Measurements from ENCODE around the gene ZNF273.
"Not testable (repeated sequence)": the region's sequence is repeated elsewhere in the genome, so short reads cannot be mapped to it uniquely, and the experiment has no call there.

Gene ZNF273

GRCh38 chr7:64891363-64892081 lies 11.6 kb upstream of the ZNF273 start:
- not testable (repeated sequence) for H3K36me3 Mint-ChIP-seq (ENCODE audit: low read depth); H3K4me3 Mint-ChIP-seq; H3K27ac Mint-ChIP-seq; H3K9me3 Mint-ChIP-seq
- peaks cover 34% of the 10 kb centered on the region for H3K27me3 Mint-ChIP-seq
- H3K4me1 Mint-ChIP-seq (ENCODE audit: low read depth), result peaks cover 15% of the 10 kb centered on the region

- Mint-ChIP-seq H3K4me1 (ENCODE audit: low read depth) (peaks cover 11% of the 10 kb centered on the region), H3K4me3 (no peak overlapping the region), H3K27ac (no peak overlapping the region), H3K36me3 (ENCODE audit: low read depth) (no peaks in the 10 kb centered on the region), H3K9me3 (no peaks in the 10 kb centered on the region), H3K27me3 (peaks cover 30% of the 10 kb centered on the region)
Measured at GRCh38 chr7:64892116-64892515, 11.0 kb upstream of the ZNF273 start.

- H3K36me3 Mint-ChIP-seq (ENCODE audit: low read depth), result no peaks in the 10 kb centered on the region
Measured at GRCh38 chr7:64892666-64893309, 10.3 kb upstream of the ZNF273 start.

GRCh38 chr7:64893401-64893800 lies 9.7 kb upstream of the ZNF273 start:
- H3K4me1 Mint-ChIP-seq (ENCODE audit: low read depth), result peaks cover 5% of the 10 kb centered on the region
- no peaks in the 10 kb centered on the region for H3K36me3 Mint-ChIP-seq (ENCODE audit: low read depth)
- no peaks in the 10 kb centered on the region for H3K9me3 Mint-ChIP-seq
- peaks cover 24% of the 10 kb centered on the region for H3K27me3 Mint-ChIP-seq
- H3K27ac Mint-ChIP-seq, result no peak overlapping the region
- no peak overlapping the region for H3K4me3 Mint-ChIP-seq

More at GRCh38 chr7:64892666-64893309, 10.3 kb upstream of the ZNF273 start:
- H3K4me3 Mint-ChIP-seq, result no peak overlapping the region
- no peak overlapping the region for H3K27ac Mint-ChIP-seq
- H3K4me1 Mint-ChIP-seq (ENCODE audit: low read depth), result peaks cover 11% of the 10 kb centered on the region
- peaks cover 30% of the 10 kb centered on the region for H3K27me3 Mint-ChIP-seq
- H3K9me3 Mint-ChIP-seq, result no peaks in the 10 kb centered on the region

GRCh38 chr7:64902461-64902805 lies 640 bp upstream of the ZNF273 start:
- H3K4me3 Mint-ChIP-seq, result peak overlapping the region; percentile 95
- peaks cover 46% of the 10 kb centered on the region for H3K4me1 Mint-ChIP-seq (ENCODE audit: low read depth)
- not testable (repeated sequence) for H3K9me3 Mint-ChIP-seq, H3K27me3 Mint-ChIP-seq
- H3K36me3 Mint-ChIP-seq (ENCODE audit: low read depth), result peaks cover 14% of the 10 kb centered on the region
- H3K27ac Mint-ChIP-seq, result peak overlapping the region; percentile 40

- Mint-ChIP-seq H3K36me3 (ENCODE audit: low read depth) (peaks cover 26% of the 10 kb centered on the region), H3K9me3 (no peaks in the 10 kb centered on the region), H3K4me3 (peak overlapping the region; percentile 95), H3K4me1 (ENCODE audit: low read depth) (peaks cover 61% of the 10 kb centered on the region), H3K27ac (peak overlapping the region; percentile 87), H3K27me3 (no peaks in the 10 kb centered on the region)
Measured at GRCh38 chr7:64904008-64904407, 935 bp downstream of the ZNF273 start.

- peaks cover 26% of the 10 kb centered on the region for H3K36me3 Mint-ChIP-seq (ENCODE audit: low read depth)
- H3K4me1 Mint-ChIP-seq (ENCODE audit: low read depth), result peaks cover 64% of the 10 kb centered on the region
- no peaks in the 10 kb centered on the region for H3K27me3 Mint-ChIP-seq
- no peaks in the 10 kb centered on the region for H3K9me3 Mint-ChIP-seq
- peak overlapping the region; percentile 24 for H3K4me3 Mint-ChIP-seq
- no peak overlapping the region for H3K27ac Mint-ChIP-seq
Measured at GRCh38 chr7:64905133-64905532, 2.1 kb downstream of the ZNF273 start.

- Mint-ChIP-seq H3K9me3 (no peaks in the 10 kb centered on the region), H3K4me3 (peak overlapping the region; percentile 24), H3K36me3 (ENCODE audit: low read depth) (peaks cover 26% of the 10 kb centered on the region), H3K27me3 (no peaks in the 10 kb centered on the region), H3K4me1 (ENCODE audit: low read depth) (peaks cover 67% of the 10 kb centered on the region), H3K27ac (no peak overlapping the region)
Measured at GRCh38 chr7:64905547-64905946, 2.5 kb downstream of the ZNF273 start.

GRCh38 chr7:64907641-64908326 lies 4.7 kb downstream of the ZNF273 start:
- Mint-ChIP-seq H3K4me1 (ENCODE audit: low read depth) (peaks cover 63% of the 10 kb centered on the region), H3K36me3 (ENCODE audit: low read depth) (peaks cover 36% of the 10 kb centered on the region), H3K27me3 (no peaks in the 10 kb centered on the region), H3K27ac (peak overlapping the region; percentile 2), H3K9me3 (peaks cover 9% of the 10 kb centered on the region), H3K4me3 (no peak overlapping the region)

GRCh38 chr7:64908358-64908757 lies 5.3 kb downstream of the ZNF273 start:
- H3K9me3 Mint-ChIP-seq, result peaks cover 12% of the 10 kb centered on the region
- no peak overlapping the region for H3K4me3 Mint-ChIP-seq
- peaks cover 39% of the 10 kb centered on the region for H3K36me3 Mint-ChIP-seq (ENCODE audit: low read depth)
- H3K27ac Mint-ChIP-seq, result peak overlapping the region; percentile 2
- H3K4me1 Mint-ChIP-seq (ENCODE audit: low read depth), result peaks cover 59% of the 10 kb centered on the region
- no peaks in the 10 kb centered on the region for H3K27me3 Mint-ChIP-seq

GRCh38 chr7:64914557-64914956 lies 11.5 kb downstream of the ZNF273 start:
- Mint-ChIP-seq H3K4me1 (ENCODE audit: low read depth) (peaks cover 9% of the 10 kb centered on the region), H3K9me3 (peaks cover 16% of the 10 kb centered on the region), H3K27ac (no peak overlapping the region), H3K4me3 (no peak overlapping the region), H3K36me3 (ENCODE audit: low read depth) (peaks cover 70% of the 10 kb centered on the region), H3K27me3 (no peaks in the 10 kb centered on the region)

- not testable (repeated sequence) for H3K4me1 Mint-ChIP-seq (ENCODE audit: low read depth); H3K4me3 Mint-ChIP-seq; H3K27me3 Mint-ChIP-seq; H3K27ac Mint-ChIP-seq
- Mint-ChIP-seq H3K36me3 (ENCODE audit: low read depth) (peaks cover 78% of the 10 kb centered on the region), H3K9me3 (peaks cover 22% of the 10 kb centered on the region)
Measured at GRCh38 chr7:64915301-64915700, 12.2 kb downstream of the ZNF273 start.

GRCh38 chr7:64928252-64929187 lies 25.4 kb downstream of the ZNF273 start:
- Mint-ChIP-seq H3K36me3 (ENCODE audit: low read depth) (peaks cover 69% of the 10 kb centered on the region), H3K9me3 (peaks cover 39% of the 10 kb centered on the region)
- H3K4me1 Mint-ChIP-seq (ENCODE audit: low read depth); H3K27ac Mint-ChIP-seq; H3K4me3 Mint-ChIP-seq; H3K27me3 Mint-ChIP-seq: not testable (repeated sequence)

- peaks cover 18% of the 10 kb centered on the region for H3K36me3 Mint-ChIP-seq (ENCODE audit: low read depth)
- no peak overlapping the region for H3K27ac Mint-ChIP-seq
- H3K9me3 Mint-ChIP-seq, result peaks cover 15% of the 10 kb centered on the region
- H3K27me3 Mint-ChIP-seq, result no peaks in the 10 kb centered on the region
- H3K4me1 Mint-ChIP-seq (ENCODE audit: low read depth), result no peaks in the 10 kb centered on the region
- no peak overlapping the region for H3K4me3 Mint-ChIP-seq
Measured at GRCh38 chr7:64934478-64934877, 31.4 kb downstream of the ZNF273 start.

All from stimulated activated naive CD8-positive, alpha-beta T cell treated with anti-CD3 and anti-CD28 coated beads, Interleukin-15, Interleukin-2, amounts not matched to agents 100 ng/mL and 50 ng/mL, for 24 hours (primary cell).